ENCODE measurements around the gene ENC1. TPM values are rescaled to one million over a fixed set of nuclear protein-coding genes. Genes with fewer than 3 reads are reported as not detected.

Gene ENC1
- total and polyA plus RNA-seq, 3 donors from 2014 or later: 28.3 to 153 (median 89.7) TPM

- DNase-seq: no peak
- no peak for TF ChIP-seq CTCF (IDR thresholded peaks at IDR 0.05)
- TF ChIP-seq POLR2A (IDR thresholded peaks at IDR 0.05): no peak
- Histone ChIP-seq H3K27me3 (no peaks in the 10 kb centered on the region), H3K9me3 (no peaks in the 10 kb centered on the region), H3K27ac (peak overlapping the region; percentile 22 to 64), H3K4me3 (no peak overlapping the region), H3K36me3 (ENCODE audit: low read depth, missing control alignments) (no peaks in the 10 kb centered on the region), H3K4me1 (peaks cover 34% of the 10 kb centered on the region)
- intact Hi-C loops (cut with DNase I; ENCODE audit: low total_unique reads): no loop called here
- WGBS, 2 donors: 69 to 75% methylated on average over 4 of the region's 4 CpGs
Observed at GRCh38 chr5:74632947-74633356, 7.6 kb downstream of the ENC1 start.

GRCh38 chr5:74631081-74631953, 9.2 kb downstream of the ENC1 start:
- Histone ChIP-seq H3K4me1 (peaks cover 34% of the 10 kb centered on the region), H3K27me3 (no peaks in the 10 kb centered on the region), H3K4me3 (no peak overlapping the region), H3K9me3 (no peaks in the 10 kb centered on the region), H3K27ac (peak overlapping the region; percentile 22 to 64), H3K36me3 (ENCODE audit: low read depth, missing control alignments) (no peaks in the 10 kb centered on the region)
- intact Hi-C loops (cut with DNase I; ENCODE audit: low total_unique reads): no loop called here
- no peak for TF ChIP-seq CTCF (IDR thresholded peaks at IDR 0.05)
- no peak for TF ChIP-seq POLR2A (IDR thresholded peaks at IDR 0.05)
- no peak for DNase-seq
- WGBS, 2 donors: 37 to 42% methylated on average over 11 of the region's 11 CpGs

- Histone ChIP-seq H3K36me3 (ENCODE audit: low read depth, missing control alignments) (no peaks in the 10 kb centered on the region), H3K27me3 (no peaks in the 10 kb centered on the region), H3K27ac (peak overlapping the region in 1 of 2 donors; percentile 22), H3K4me1 (peaks cover 37% of the 10 kb centered on the region), H3K9me3 (no peaks in the 10 kb centered on the region), H3K4me3 (no peak overlapping the region)
- TF ChIP-seq CTCF (IDR thresholded peaks at IDR 0.05): no peak
- no peak for TF ChIP-seq POLR2A (IDR thresholded peaks at IDR 0.05)
- DNase-seq: no peak
- intact Hi-C loops (cut with DNase I; ENCODE audit: low total_unique reads): no loop called here
- 52 to 60% methylated on average over 7 of the region's 7 CpGs for WGBS, 2 donors
Observed at GRCh38 chr5:74630453-74631066, 10.0 kb downstream of the ENC1 start.

- no peak for DNase-seq
- peaks cover 35% of the 10 kb centered on the region for H3K4me1 ChIP-seq
- H3K27ac ChIP-seq: no peak overlapping the region
- intact Hi-C loops (cut with DNase I; ENCODE audit: low total_unique reads): no loop called here
- H3K9me3 ChIP-seq: no peaks in the 10 kb centered on the region
- TF ChIP-seq POLR2A (IDR thresholded peaks at IDR 0.05) (no peak), CTCF (IDR thresholded peaks at IDR 0.05) (no peak)
- H3K4me3 ChIP-seq: no peak overlapping the region
- 48 to 68% methylated on average over 4 of the region's 4 CpGs for WGBS, 2 donors
- H3K36me3 ChIP-seq (ENCODE audit: low read depth, missing control alignments): no peaks in the 10 kb centered on the region
- H3K27me3 ChIP-seq: no peaks in the 10 kb centered on the region
Observed at GRCh38 chr5:74629326-74629725, 11.2 kb downstream of the ENC1 start.
